Thoracic aorta (tissue), 2 donors: ENCODE data around the gene DCLRE1B. TPM values are rescaled to one million over a fixed set of nuclear protein-coding genes. Genes with fewer than 3 reads are reported as not detected.
A peak's percentile ranks its signal among the peaks of the same experiment; 100 is the strongest.

ENCODE experiments used
- ATAC-seq: fragments of 150-250 bp; one replicate; pipeline ENCODE4 v1.8.0; 2017; ENCODE audit warnings: low read depth; ENCODE audit not compliant: insufficient number of reproducible peaks, low FRiP score
- DNase-seq: peaks from one replicate; pipeline ENCODE4 v3.0.0-alpha.2; 2020; ENCODE audit warnings: low spot score
- H3K27ac ChIP-seq, 2 donors: fragments of 200-600 bp; sonication (generic); 1 replicate in 1 of 2; 2 replicates in 1 of 2; pipeline ENCODE4 v1.5.1; 2016; ENCODE audit warnings: mild to moderate bottlenecking in 2 of 2, moderate library complexity in 2 of 2
- H3K27me3 ChIP-seq: fragments of 200-600 bp; sonication (generic); replicated peaks from 2 replicates; pipeline ENCODE4 v1.6.0; 2016; ENCODE audit warnings: mild to moderate bottlenecking; ENCODE audit not compliant: insufficient read depth
- H3K36me3 ChIP-seq: fragments of 200-600 bp; sonication (generic); one replicate; pipeline ENCODE4 v1.5.1; 2016
- H3K4me1 ChIP-seq, 2 donors: fragments of 200-600 bp; sonication (generic); 1 replicate in 1 of 2; 2 replicates in 1 of 2; pipeline versions ENCODE4 v1.5.1 to v1.6.0; 2016; ENCODE audit warnings: low read depth in 2 of 2, mild to moderate bottlenecking in 1 of 2; ENCODE audit not compliant: control insufficient read depth in 1 of 2
- H3K4me3 ChIP-seq: fragments of 200-600 bp; sonication (generic); 2 replicates; pipeline ENCODE4 v1.5.1; 2016; ENCODE audit warnings: mild to moderate bottlenecking
- H3K9me3 ChIP-seq: fragments of 200-600 bp; sonication (generic); 2 replicates; pipeline ENCODE4 v1.5.1; 2016
- CTCF ChIP-seq: fragments of 200-600 bp; sonication (generic); IDR thresholded peaks from one replicate; pipeline ENCODE4 v1.5.1; 2019; ENCODE audit warnings: antibody characterized with exemption
- total RNA-seq, 2 donors: library from RNA; depleted of rRNA; stranded (reverse); fragments of >200 nt; gene quantifications; one replicate each; pipeline versions ENCODE4 v1.1.0 to v1.2.3, GENCODE V29; 2016

DCLRE1B gene
- total RNA-seq, 2 donors from 2014 or later, result 3.2 to 4.4 TPM

GRCh38 chr1:113917400-113918082, 12.4 kb downstream of the DCLRE1B start:
- Histone ChIP-seq H3K4me1 (peaks cover 9 to 10% of the 10 kb centered on the region in 2 donors), H3K4me3 (no peak overlapping the region), H3K36me3 (no peaks in the 10 kb centered on the region), H3K9me3 (no peaks in the 10 kb centered on the region), H3K27me3 (no peaks in the 10 kb centered on the region), H3K27ac (no peak overlapping the region)
- DNase-seq, result no peak
- no peak for TF ChIP-seq CTCF
- no peak for ATAC-seq

- peaks cover 2 to 3% of the 10 kb centered on the region in 2 donors for H3K4me1 ChIP-seq
- H3K36me3 ChIP-seq, result no peaks in the 10 kb centered on the region
- H3K4me3 ChIP-seq, result no peak overlapping the region
- DNase-seq (no peak), ATAC-seq (no peak)
- no peak overlapping the region for H3K27ac ChIP-seq
- no peaks in the 10 kb centered on the region for H3K9me3 ChIP-seq
- TF ChIP-seq CTCF, result no peak
- no peaks in the 10 kb centered on the region for H3K27me3 ChIP-seq
These were observed 13.1 kb downstream of the DCLRE1B start for GRCh38 chr1:113918243-113918642.

GRCh38 chr1:113922957-113923356, 17.8 kb downstream of the DCLRE1B start:
- DNase-seq (no peak), ATAC-seq (no peak)
- Histone ChIP-seq H3K36me3 (no peaks in the 10 kb centered on the region), H3K4me3 (no peak overlapping the region), H3K27ac (no peak overlapping the region), H3K9me3 (no peaks in the 10 kb centered on the region), H3K4me1 (peaks cover 0 to 3% of the 10 kb centered on the region in 2 donors), H3K27me3 (no peaks in the 10 kb centered on the region)
- TF ChIP-seq CTCF, result no peak

GRCh38 chr1:113924473-113924872, 19.3 kb downstream of the DCLRE1B start:
- no peak for ATAC-seq
- Histone ChIP-seq H3K9me3 (no peaks in the 10 kb centered on the region), H3K4me3 (no peak overlapping the region), H3K27ac (no peak overlapping the region), H3K27me3 (no peaks in the 10 kb centered on the region), H3K4me1 (peaks cover 0 to 7% of the 10 kb centered on the region in 2 donors), H3K36me3 (no peaks in the 10 kb centered on the region)
- TF ChIP-seq CTCF, result no peak
- no peak for DNase-seq

- ATAC-seq (no peak), DNase-seq (no peak)
- H3K27ac ChIP-seq, result peak overlapping the region; percentile 92 to 97
- H3K4me3 ChIP-seq, result peak overlapping the region; percentile 84
- H3K36me3 ChIP-seq, result no peaks in the 10 kb centered on the region
- no peaks in the 10 kb centered on the region for H3K27me3 ChIP-seq
- TF ChIP-seq CTCF, result no peak
- H3K9me3 ChIP-seq, result no peaks in the 10 kb centered on the region
- H3K4me1 ChIP-seq, result peaks cover 22 to 39% of the 10 kb centered on the region in 2 donors
These were observed 23.2 kb downstream of the DCLRE1B start for GRCh38 chr1:113928187-113928930.
